HepG2 (cell line): ENCODE measurements around the gene ZNF48. TPM values are rescaled to one million over a fixed set of nuclear protein-coding genes. Genes with fewer than 3 reads are reported as not detected.

Source experiments
- CTCF ChIP-seq: sonication (generic); formaldehyde crosslinking; IDR thresholded peaks from 2 replicates; pipeline ENCODE4 v1.5.0; 2020; ENCODE audit warnings: mild to moderate bottlenecking, missing genetic modification reagents, moderate library complexity
- E2F5 ChIP-seq: sonication (generic); formaldehyde crosslinking; conservative IDR thresholded peaks from 2 replicates; pipeline ENCODE4 v1.4.0; 2020; ENCODE audit warnings: missing genetic modification reagents
- FOSL1 ChIP-seq: sonication (generic); formaldehyde crosslinking; IDR thresholded peaks from 2 replicates; pipeline ENCODE4 v1.9.0; 2021; ENCODE audit warnings: missing genetic modification reagents, borderline replicate concordance
- GMEB1 ChIP-seq: sonication (generic); formaldehyde crosslinking; IDR thresholded peaks from 2 replicates; pipeline ENCODE4 v1.5.1; 2020; ENCODE audit warnings: missing genetic modification reagents, mild to moderate bottlenecking, borderline replicate concordance
- MTA3 ChIP-seq: sonication (generic); formaldehyde crosslinking; IDR thresholded peaks from 2 replicates; pipeline ENCODE4 v1.4.0; 2020; ENCODE audit warnings: missing genetic modification reagents
- SMAD1 ChIP-seq: sonication (generic); formaldehyde crosslinking; IDR thresholded peaks from 2 replicates; pipeline ENCODE4 v1.4.0; 2020; ENCODE audit warnings: missing genetic modification reagents, low read depth, mild to moderate bottlenecking, borderline replicate concordance
- TAF15 ChIP-seq: fragments of 200-400 bp; formaldehyde crosslinking; IDR thresholded peaks from one replicate; pipeline ENCODE4 v1.6.1; 2018; ENCODE audit warnings: mild to moderate bottlenecking, low read depth, low read length; ENCODE audit not compliant: poor library complexity, severe bottlenecking
- TIGD3 ChIP-seq: sonication (generic); formaldehyde crosslinking; IDR thresholded peaks from 2 replicates; pipeline ENCODE4 v1.5.1; 2020; ENCODE audit warnings: mild to moderate bottlenecking, missing genetic modification reagents, borderline replicate concordance
- ZMYM2 ChIP-seq: sonication (generic); formaldehyde crosslinking; IDR thresholded peaks from 2 replicates; pipeline ENCODE4 v1.8.0; 2022; ENCODE audit warnings: mild to moderate bottlenecking, missing genetic modification reagents
- ZNF18 ChIP-seq: sonication (generic); formaldehyde crosslinking; IDR thresholded peaks from 2 replicates; pipeline ENCODE4 v1.8.0; 2022; ENCODE audit warnings: mild to moderate bottlenecking, missing genetic modification reagents; ENCODE audit not compliant: insufficient replicate concordance
- ZNF205 ChIP-seq: IDR thresholded peaks from 2 replicates; pipeline ENCODE4 v1.6.1; 2018; ENCODE audit warnings: missing biosample characterization, missing genetic modification reagents
- ZNF230 ChIP-seq: sonication (generic); formaldehyde crosslinking; IDR thresholded peaks from 2 replicates; pipeline ENCODE4 v1.4.0; 2020; ENCODE audit warnings: mild to moderate bottlenecking, missing genetic modification reagents
- ZNF546 ChIP-seq: sonication (generic); formaldehyde crosslinking; conservative IDR thresholded peaks from 2 replicates; pipeline ENCODE4 v1.8.1; 2023; ENCODE audit warnings: mild to moderate bottlenecking, missing genetic modification reagents
- ZNF709 ChIP-seq: sonication (generic); formaldehyde crosslinking; IDR thresholded peaks from 2 replicates; pipeline ENCODE4 v1.5.0; 2020; ENCODE audit warnings: mild to moderate bottlenecking, missing genetic modification reagents
- ZSCAN20 ChIP-seq: sonication (generic); formaldehyde crosslinking; IDR thresholded peaks from 2 replicates; pipeline ENCODE4 v1.4.0; 2020; ENCODE audit warnings: missing genetic modification reagents, mild to moderate bottlenecking, borderline replicate concordance
- polyA plus RNA-seq, 8 experiments: library from polyadenylated mRNA; depleted of rRNA in 3 of 8; stranded (reverse) in 7 of 8; unstranded in 1 of 8; fragments of >200 nt; fragmentation: Illumina TruSeq in 4 of 8; extraction: Trizol in 4 of 8; gene quantifications; 2 replicates each; pipeline versions ENCODE4 v1.2.1 to v1.2.3, GENCODE V29; 2011 to 2016; ENCODE audit warnings: low read depth in 4 of 8, missing spikeins in 1 of 8, mixed read lengths in 1 of 8; ENCODE audit not compliant: insufficient read depth in 1 of 8
- total RNA-seq, 5 experiments: library from RNA; depleted of rRNA; stranded (reverse); fragments of >200 nt; fragmentation: Illumina TruSeq; extraction: Trizol; gene quantifications; 2 replicates each; pipeline ENCODE4 v1.2.3, GENCODE V29; 2016; ENCODE audit warnings: low read depth in 1 of 5

ZNF48 gene
- total and polyA plus RNA-seq, 2 of the 13 experiments (the other 11 are each of a cell fraction or from before 2014, with no cell fraction given) = 9.9 to 12.3 TPM

- TF ChIP-seq ZNF18 (CRISPR knock-in tag) (no peak), ZSCAN20 (CRISPR knock-in tag) (peak; percentile 80; the same call in 1 of the 2 replicates), TAF15 (no peak), ZNF205 (CRISPR knock-in tag) (peak; percentile 70; the same call in 1 of the 2 replicates), ZNF546 (CRISPR knock-in tag) (no peak), CTCF (CRISPR knock-in tag) (no peak), ZNF230 (CRISPR knock-in tag) (peak; percentile 66; the same call in 1 of the 2 replicates), FOSL1 (CRISPR knock-in tag) (no peak), GMEB1 (CRISPR knock-in tag) (peak; percentile 41; the same call in 1 of the 2 replicates), ZMYM2 (peak; percentile 100), MTA3 (no peak), SMAD1 (CRISPR knock-in tag) (no peak), E2F5 (CRISPR knock-in tag) (no peak), ZNF709 (no peak), TIGD3 (CRISPR knock-in tag) (no peak)
Observed at GRCh38 chr16:30401768-30402425, 6.7 kb downstream of the ZNF48 start (continued).
